NB4 (cell line): Measurements from ENCODE around the gene PLEKHG1.

Experiments used
- MYC ChIP-seq: IDR thresholded peaks from 2 replicates; pipeline ENCODE4 v1.6.1; 2011; ENCODE audit warnings: low read depth, low read length
- POLR2A ChIP-seq: IDR thresholded peaks from 2 replicates; pipeline ENCODE4 v1.6.1; 2011; ENCODE audit warnings: mild to moderate bottlenecking; ENCODE audit not compliant: insufficient read length; ENCODE audit errors: extremely low read depth
- TF ChIP-seq, protein P1 (sequence below): IDR thresholded peaks from one replicate; pipeline ENCODE4 v1.5.1; 2012; ENCODE audit warnings: low read depth, low read length

- TF ChIP-seq MYC (no peak), POLR2A (no peak)
- TF ChIP-seq, protein P1, sequence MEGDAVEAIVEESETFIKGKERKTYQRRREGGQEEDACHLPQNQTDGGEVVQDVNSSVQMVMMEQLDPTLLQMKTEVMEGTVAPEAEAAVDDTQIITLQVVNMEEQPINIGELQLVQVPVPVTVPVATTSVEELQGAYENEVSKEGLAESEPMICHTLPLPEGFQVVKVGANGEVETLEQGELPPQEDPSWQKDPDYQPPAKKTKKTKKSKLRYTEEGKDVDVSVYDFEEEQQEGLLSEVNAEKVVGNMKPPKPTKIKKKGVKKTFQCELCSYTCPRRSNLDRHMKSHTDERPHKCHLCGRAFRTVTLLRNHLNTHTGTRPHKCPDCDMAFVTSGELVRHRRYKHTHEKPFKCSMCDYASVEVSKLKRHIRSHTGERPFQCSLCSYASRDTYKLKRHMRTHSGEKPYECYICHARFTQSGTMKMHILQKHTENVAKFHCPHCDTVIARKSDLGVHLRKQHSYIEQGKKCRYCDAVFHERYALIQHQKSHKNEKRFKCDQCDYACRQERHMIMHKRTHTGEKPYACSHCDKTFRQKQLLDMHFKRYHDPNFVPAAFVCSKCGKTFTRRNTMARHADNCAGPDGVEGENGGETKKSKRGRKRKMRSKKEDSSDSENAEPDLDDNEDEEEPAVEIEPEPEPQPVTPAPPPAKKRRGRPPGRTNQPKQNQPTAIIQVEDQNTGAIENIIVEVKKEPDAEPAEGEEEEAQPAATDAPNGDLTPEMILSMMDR: no peak
Measured at GRCh38 chr6:150607329-150607650, 7.6 kb downstream of the PLEKHG1 start.
